K562 (cell line): ENCODE data around the gene KRT81. TPM values are rescaled to one million over a fixed set of nuclear protein-coding genes. Genes with fewer than 3 reads are reported as not detected.

Experiments used
- ATAC-seq: fragments of 200-7000 bp; cut with Tn5 transposase; 3 replicates; pipeline ENCODE4 v1.9.1; 2020; ENCODE audit warnings: moderate library complexity
- BruUV-seq: library from RNA; stranded (reverse); fragments of 400-500 nt; replicated peaks from 2 replicates; lab custom pipeline; 2021; lab: Mats Ljungman, UMichigan
- CTCF ChIA-PET: fragments of 300-600 bp; formaldehyde crosslinking; extraction: SDS; loops from one replicate; lab custom pipeline; 2021; ENCODE audit warnings: low intra/inter-chr PET ratio; lab: Yijun Ruan, JAX
- POLR2A ChIA-PET: fragments of 300-600, 350-650 bp; sonication (Branson Sonifier 250); formaldehyde crosslinking; extraction: SDS; loops from one replicate; lab custom pipeline; 2021; ENCODE audit warnings: antibody characterized with exemption, inconsistent platforms; lab: Yijun Ruan, JAX
- DNase-seq, 4 experiments: peaks; one replicate each; pipeline versions ENCODE4 v3.0.0 to v3.0.0-alpha.2; 2011 to 2018; ENCODE audit warnings: low spot score in 3 of 4, mixed read lengths in 3 of 4; ENCODE audit errors: extremely low read depth in 1 of 4
- FAIRE-seq: peaks from 2 replicates; lab custom pipeline; 2011; peaks lifted over from hg19 to GRCh38; lab: Jason Lieb, UNC
- H2AFZ ChIP-seq: 2 replicates; pipeline ENCODE4 v1.6.0; 2011; ENCODE audit warnings: low read depth, low read length, control low read depth, inconsistent platforms
- H3K27ac ChIP-seq: fragments of 200-600 bp; 3 replicates; pipeline ENCODE4 v1.8.0; 2011; ENCODE audit warnings: low read depth, mild to moderate bottlenecking, control low read depth, inconsistent platforms, low read length, moderate library complexity, mixed read lengths; ENCODE audit errors: extremely low read depth
- H3K27me3 ChIP-seq, 2 experiments: fragments of 300-600 bp in 1 of 2; 2 replicates in 1 of 2; 3 replicates in 1 of 2; pipeline versions ENCODE4 v1.6.0 to v1.8.0; 2011; ENCODE audit warnings: inconsistent platforms in 2 of 2, low read length in 2 of 2, mild to moderate bottlenecking in 1 of 2, mixed read lengths in 1 of 2, moderate library complexity in 1 of 2; ENCODE audit not compliant: control insufficient read depth in 2 of 2, insufficient read depth in 2 of 2
- H3K36me3 ChIP-seq: fragments of 300-600 bp; 3 replicates; pipeline ENCODE4 v1.8.0; 2011; ENCODE audit warnings: mild to moderate bottlenecking, low read length, inconsistent platforms; ENCODE audit not compliant: control insufficient read depth, insufficient read depth
- H3K4me1 ChIP-seq, 2 experiments: fragments of 200-600 bp in 1 of 2; replicated peaks in 1 of 2; 2 replicates in 1 of 2; 3 replicates in 1 of 2; pipeline versions ENCODE4 v1.5.1 to v1.8.0; 2011; ENCODE audit warnings: inconsistent platforms in 2 of 2, low read length in 2 of 2, mild to moderate bottlenecking in 1 of 2, mixed read lengths in 1 of 2, moderate library complexity in 1 of 2; ENCODE audit not compliant: control insufficient read depth in 2 of 2, insufficient read depth in 2 of 2
- H3K4me2 ChIP-seq: 2 replicates; pipeline ENCODE4 v1.6.1; 2011; ENCODE audit warnings: low read length, control low read depth, inconsistent platforms, mixed read lengths; ENCODE audit not compliant: insufficient read depth
- H3K4me3 ChIP-seq: fragments of 200-600 bp; sonication (generic), shearing (Covaris generic); 2 replicates; pipeline ENCODE4 v1.5.1; 2016; ENCODE audit warnings: control low read depth, inconsistent platforms
- H3K79me2 ChIP-seq: fragments of 200-600 bp; 3 replicates; pipeline ENCODE4 v1.8.0; 2011; ENCODE audit warnings: low read length, inconsistent platforms; ENCODE audit not compliant: control insufficient read depth, insufficient read depth
- H3K9ac ChIP-seq, 2 experiments: 2 replicates each; pipeline versions ENCODE4 v1.6.0 to v1.6.1; 2011; ENCODE audit warnings: low read depth in 2 of 2, low read length in 2 of 2, control low read depth in 1 of 2, inconsistent platforms in 1 of 2, mild to moderate bottlenecking in 1 of 2, mixed read lengths in 1 of 2; ENCODE audit not compliant: insufficient read depth in 1 of 2
- H3K9me1 ChIP-seq: one replicate; pipeline ENCODE4 v1.6.0; 2011; ENCODE audit warnings: inconsistent platforms, mild to moderate bottlenecking, low read length, moderate library complexity; ENCODE audit not compliant: control insufficient read depth, insufficient read depth
- H3K9me3 ChIP-seq: replicated peaks from 2 replicates; pipeline ENCODE4 v1.5.1; 2011; ENCODE audit warnings: low read depth, low read length, inconsistent platforms; ENCODE audit not compliant: control insufficient read depth, insufficient read depth
- H4K20me1 ChIP-seq: replicated peaks from 2 replicates; pipeline ENCODE4 v1.6.1; 2011; ENCODE audit warnings: low read length, inconsistent platforms, mixed read lengths; ENCODE audit not compliant: control insufficient read depth, insufficient read depth
- XRCC4 ChIP-seq: IDR thresholded peaks from one replicate; pipeline ENCODE4 v1.6.1; 2011; ENCODE audit not compliant: insufficient read depth, insufficient read length; ENCODE audit errors: extremely low read depth
- ZFP91 ChIP-seq: sonication (generic); formaldehyde crosslinking; IDR thresholded peaks from 2 replicates; pipeline ENCODE4 v1.8.0; 2022; ENCODE audit warnings: mild to moderate bottlenecking, missing genetic modification reagents
- WGBS: fragments of 100-300 bp; shearing (Covaris generic); methylation state at CpG from one replicate; pipeline ENCODE4 v1.1.6; 2016; ENCODE audit warnings: low coverage, mixed read lengths; ENCODE audit not compliant: insufficient coverage; ENCODE audit errors: missing lambda C conversion rate; 5-methylcytosine and 5-hydroxymethylcytosine counted together
- in situ Hi-C: fragments of 300-500 bp; cut with MboI; formaldehyde crosslinking; loops from 4 replicates; pipeline ENCODE4 v1.15.0; 2018; ENCODE audit warnings: inconsistent platforms, mixed read lengths
- intact Hi-C: fragments of 100-400 bp; cut with micrococcal nuclease; formaldehyde crosslinking; loops from 2 replicates; pipeline ENCODE4 v1.14.2; 2022
- polyA plus RNA-seq, 8 experiments: library from polyadenylated mRNA; depleted of rRNA in 4 of 8; stranded (reverse) in 5 of 8; unstranded in 3 of 8; fragments of >200 nt; fragmentation: Nextera tagmentation in 2 of 8; fragmentation: Illumina TruSeq in 1 of 8; extraction: Ambion mirVana in 2 of 8; extraction: Trizol in 1 of 8; gene quantifications; 2 replicates each; pipeline versions ENCODE4 v1.2.1 to v1.2.3, GENCODE V29; 2011 to 2014; ENCODE audit warnings: inconsistent platforms in 1 of 8, missing spikeins in 1 of 8
- total RNA-seq, 7 experiments: library from RNA; depleted of rRNA in 6 of 7; stranded (reverse); fragments of >200 nt in 6 of 7; fragmentation: Illumina TruSeq in 2 of 7; extraction: Trizol in 2 of 7; gene quantifications; 2 replicates each; pipeline versions ENCODE4 v1.2.1 to v1.2.3, GENCODE V29; 2011 to 2021; ENCODE audit warnings: low replicate concordance in 1 of 7
- TF ChIP-seq, protein P1 (sequence below): fragments of 450-650 bp; IDR thresholded peaks from 2 replicates; pipeline ENCODE4 v1.6.1; 2016; ENCODE audit warnings: low read depth, mild to moderate bottlenecking, moderate library complexity

The KRT81 gene
- total and polyA plus RNA-seq, 9 of the 15 experiments (the other 6 are each of a cell fraction or from before 2014, with no cell fraction given) = 0.27 TPM; not detected in 8

DNA sequence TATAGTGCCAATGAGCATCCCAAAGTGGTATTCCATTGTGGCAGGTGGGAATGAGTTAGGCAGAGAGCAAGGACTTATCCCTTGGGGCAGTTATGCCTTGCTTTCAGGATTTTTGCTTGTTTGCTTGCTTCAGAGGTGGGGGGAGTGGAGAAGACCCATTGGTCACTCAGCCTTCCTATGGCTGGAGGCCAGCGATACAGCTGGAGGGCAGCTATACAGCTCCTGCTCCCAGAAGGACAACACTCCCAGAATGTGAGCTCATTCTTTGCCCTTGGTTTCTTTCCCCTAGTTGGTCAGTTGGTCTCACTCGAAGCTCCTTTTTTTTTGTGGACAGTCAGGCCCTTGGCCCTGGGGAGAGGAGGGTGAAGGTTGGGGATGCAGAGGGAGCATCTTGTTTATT lies 15.4 kb upstream of the KRT81 start:
- Histone ChIP-seq H3K79me2 (no peaks in the 10 kb centered on the region), H3K27ac (no peak overlapping the region), H3K9me1 (no peaks in the 10 kb centered on the region), H3K4me3 (no peak overlapping the region), H3K4me2 (no peak overlapping the region), H3K9me3 (no peaks in the 10 kb centered on the region), H3K4me1 (peaks cover 0 to 8% of the 10 kb centered on the region in 2 experiments; a peak in 2 of 5 replicates), H4K20me1 (no peaks in the 10 kb centered on the region; the same call in 1 of the 2 replicates), H3K36me3 (no peaks in the 10 kb centered on the region), H3K27me3 (peaks cover 13 to 35% of the 10 kb centered on the region in 2 experiments; a peak in 4 of 5 replicates), H2AFZ (no peak overlapping the region), H3K9ac (no peak overlapping the region)
- DNase-seq (no peak), FAIRE-seq (no peak), ATAC-seq (no peak)
- TF ChIP-seq, protein P1, sequence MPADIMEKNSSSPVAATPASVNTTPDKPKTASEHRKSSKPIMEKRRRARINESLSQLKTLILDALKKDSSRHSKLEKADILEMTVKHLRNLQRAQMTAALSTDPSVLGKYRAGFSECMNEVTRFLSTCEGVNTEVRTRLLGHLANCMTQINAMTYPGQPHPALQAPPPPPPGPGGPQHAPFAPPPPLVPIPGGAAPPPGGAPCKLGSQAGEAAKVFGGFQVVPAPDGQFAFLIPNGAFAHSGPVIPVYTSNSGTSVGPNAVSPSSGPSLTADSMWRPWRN = no peak
- no peak for TF ChIP-seq ZFP91 (CRISPR knock-in tag)
- TF ChIP-seq XRCC4 = no peak
- ChIA-PET POLR2A (interaction anchor here (0.6 kb wide), 1 partner anchor 589 kb away, joined by 4 read pairs; no protein-coding TSS in a partner anchor), CTCF (no interaction called here)
- in situ Hi-C loops = no loop called here
- no TSS peak for BruUV-seq
- WGBS = 0% methylated on average over 2 of the region's 2 CpGs
- intact Hi-C loops = no loop called here
